ENCODE results near the gene TRIM17. TPM values are rescaled to one million over a fixed set of nuclear protein-coding genes. Genes with fewer than 3 reads are reported as not detected.

Gene TRIM17
- polyA plus RNA-seq, 1 donor (not counting 4 experiments of a cell fraction or from before 2014, with no cell fraction given) = 0.24 TPM

GRCh38 chr1:228397966-228398365 lies 18.7 kb downstream of the TRIM17 start:
- no peak overlapping the region for H3K27ac ChIP-seq (ENCODE audit: control insufficient read depth, insufficient read depth, low read length)
- H3K9me3 ChIP-seq (ENCODE audit: control insufficient read depth, low read depth, low read length) = no peaks in the 10 kb centered on the region
- H4K20me1 ChIP-seq (ENCODE audit: control insufficient read depth, extremely low read depth, insufficient read depth, low read length) = peaks cover 28% of the 10 kb centered on the region
- H3K79me2 ChIP-seq (ENCODE audit: control insufficient read depth, insufficient read depth, low read length) = peaks cover 38% of the 10 kb centered on the region
- no peak for TF ChIP-seq CTCF (optimal IDR thresholded peaks at IDR 0.05 in 1 of 3, IDR thresholded peaks at IDR 0.05 in 1 of 3, conservative IDR thresholded peaks at IDR 0.05 in 1 of 3; ENCODE audit: extremely low read depth in 1 of 3, insufficient read depth in 2 of 3, low read length in 3 of 3)
- dilution Hi-C loops (cut with MboI; ENCODE audit: extremely low pct_ligation_motif_present, low sequenced_read_pairs) = no loop called here
- H3K4me1 ChIP-seq (ENCODE audit: control insufficient read depth, extremely low read depth, insufficient read depth, low read length) = peaks cover 16% of the 10 kb centered on the region
- H3K9me1 ChIP-seq (ENCODE audit: control insufficient read depth, extremely low read depth, insufficient read depth, low read length) = no peaks in the 10 kb centered on the region
- no peak overlapping the region for H2AFZ ChIP-seq (ENCODE audit: control insufficient read depth, low read length)
- no peak for DNase-seq (ENCODE audit: low read depth, low spot score)
- no peak overlapping the region for H3K9ac ChIP-seq (ENCODE audit: control insufficient read depth, extremely low read depth, insufficient read depth, low read length)
- FAIRE-seq = no peak
- H3K4me2 ChIP-seq (ENCODE audit: control insufficient read depth, extremely low read depth, insufficient read depth, low read depth, low read length) = no peak overlapping the region
- peaks cover 35 to 45% of the 10 kb centered on the region in 2 experiments for H3K36me3 ChIP-seq (ENCODE audit: control insufficient read depth in 2 of 2, extremely low read depth in 1 of 2, insufficient read depth in 2 of 2, low read length in 2 of 2)
- H3K27me3 ChIP-seq (ENCODE audit: control insufficient read depth, extremely low read depth, insufficient read depth, low read length) = no peaks in the 10 kb centered on the region
- no peak overlapping the region for H3K4me3 ChIP-seq (ENCODE audit: control insufficient read depth in 2 of 3, extremely low read depth in 1 of 3, insufficient read depth in 2 of 3, low read depth in 1 of 3, low read length in 3 of 3)

GRCh38 chr1:228396770-228397662 lies 19.6 kb downstream of the TRIM17 start:
- Histone ChIP-seq H3K4me1 (ENCODE audit: control insufficient read depth, extremely low read depth, insufficient read depth, low read length) (peaks cover 7% of the 10 kb centered on the region), H3K79me2 (ENCODE audit: control insufficient read depth, insufficient read depth, low read length) (peaks cover 28% of the 10 kb centered on the region), H3K9me1 (ENCODE audit: control insufficient read depth, extremely low read depth, insufficient read depth, low read length) (no peaks in the 10 kb centered on the region), H3K4me3 (ENCODE audit: control insufficient read depth in 2 of 3, extremely low read depth in 1 of 3, insufficient read depth in 2 of 3, low read depth in 1 of 3, low read length in 3 of 3) (no peak overlapping the region), H3K4me2 (ENCODE audit: control insufficient read depth, extremely low read depth, insufficient read depth, low read depth, low read length) (no peak overlapping the region), H3K36me3 (ENCODE audit: control insufficient read depth in 2 of 2, extremely low read depth in 1 of 2, insufficient read depth in 2 of 2, low read length in 2 of 2) (peaks cover 38 to 39% of the 10 kb centered on the region in 2 experiments), H3K9me3 (ENCODE audit: control insufficient read depth, low read depth, low read length) (no peaks in the 10 kb centered on the region), H3K27ac (ENCODE audit: control insufficient read depth, insufficient read depth, low read length) (no peak overlapping the region), H3K27me3 (ENCODE audit: control insufficient read depth, extremely low read depth, insufficient read depth, low read length) (no peaks in the 10 kb centered on the region), H2AFZ (ENCODE audit: control insufficient read depth, low read length) (no peak overlapping the region), H3K9ac (ENCODE audit: control insufficient read depth, extremely low read depth, insufficient read depth, low read length) (no peak overlapping the region), H4K20me1 (ENCODE audit: control insufficient read depth, extremely low read depth, insufficient read depth, low read length) (peaks cover 19% of the 10 kb centered on the region)
- DNase-seq (ENCODE audit: low read depth, low spot score) (no peak), FAIRE-seq (no peak)
- dilution Hi-C loops (cut with MboI; ENCODE audit: extremely low pct_ligation_motif_present, low sequenced_read_pairs) = no loop called here
- TF ChIP-seq CTCF (optimal IDR thresholded peaks at IDR 0.05 in 1 of 3, IDR thresholded peaks at IDR 0.05 in 1 of 3, conservative IDR thresholded peaks at IDR 0.05 in 1 of 3; ENCODE audit: extremely low read depth in 1 of 3, insufficient read depth in 2 of 3, low read length in 3 of 3) = no peak
- no peak for TF ChIP-seq EZH2 (IDR thresholded peaks at IDR 0.05; ENCODE audit: low read length)
